ENCODE results near the gene CCDC157.

The CCDC157 gene

DNA sequence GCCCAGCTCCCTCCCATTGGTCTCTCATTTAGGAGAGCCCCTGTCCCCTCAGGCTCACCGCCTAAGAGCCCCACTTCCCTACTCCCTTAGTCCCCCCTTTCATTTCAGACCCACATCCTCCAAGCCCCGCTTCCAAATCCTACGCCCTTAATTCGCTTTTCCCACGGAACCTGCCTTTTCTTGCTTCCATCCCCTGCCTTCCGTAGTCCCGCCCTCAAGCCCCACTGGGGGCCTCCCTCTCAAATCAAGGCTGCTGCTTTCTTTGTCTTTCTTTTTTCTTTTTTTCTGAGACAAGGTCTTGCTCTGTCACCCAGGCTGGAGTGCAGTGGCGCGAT lies 396 bp downstream of the CCDC157 start:
- Histone ChIP-seq H3K27ac (peak overlapping the region; percentile 88 to 96 (median 91); a peak in 21 of 22 replicates), H3K4me3 (peak overlapping the region; percentile 82 to 99 (median 92)), H3K9me3 (replicated peaks in 1 of 11) (no peaks in the 10 kb centered on the region), H3K4me2 (peak overlapping the region; percentile 85 to 97 (median 92)), H3K36me3 (peaks cover 18 to 27% (median 22%) of the 10 kb centered on the region in 11 experiments), H4K20me1 (peaks cover 31 to 41% (median 38%) of the 10 kb centered on the region in 11 experiments), H3K9ac (peak overlapping the region; percentile 92 to 98 (median 93)), H3K27me3 (peaks cover 0 to 15% (median 10%) of the 10 kb centered on the region in 11 experiments; a peak in 12 of 22 replicates), H3K4me1 (peaks cover 30 to 51% (median 33%) of the 10 kb centered on the region in 10 experiments)
- TF ChIP-seq Cebpa-rat (IDR thresholded peaks at IDR 0.05), result no peak

DNA sequence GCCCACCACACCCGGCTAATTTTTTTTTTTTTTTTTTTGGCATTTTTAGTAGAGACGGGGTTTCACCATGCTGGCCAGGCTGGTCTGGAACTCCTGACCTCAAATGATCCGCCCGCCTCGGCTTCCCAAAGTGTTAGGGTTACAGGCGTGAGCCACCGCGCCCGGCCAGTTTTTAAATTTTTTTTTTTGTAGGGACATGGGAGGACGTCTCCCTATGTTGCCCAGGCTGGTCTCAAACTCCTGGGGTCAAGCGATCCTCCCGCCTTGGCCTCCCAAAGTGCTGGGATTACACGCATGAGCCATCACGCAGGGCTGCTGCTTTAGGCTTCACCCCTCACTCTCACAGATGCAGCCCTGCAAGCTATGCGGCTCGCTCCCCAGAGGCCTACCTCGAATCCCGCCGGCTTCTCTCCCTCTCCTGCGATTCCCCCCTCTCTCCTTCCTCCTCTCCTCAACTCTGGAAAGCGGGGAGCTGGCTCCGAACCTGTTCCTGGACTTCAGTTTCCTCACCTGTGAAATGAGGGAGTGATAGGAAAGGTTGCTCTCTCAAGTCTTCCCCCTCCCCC lies 926 bp downstream of the CCDC157 start:
- peaks cover 25 to 36% (median 33%) of the 10 kb centered on the region in 11 experiments; a peak in 21 of 22 replicates for H4K20me1 ChIP-seq
- no peaks in the 10 kb centered on the region for H3K9me3 ChIP-seq (replicated peaks in 1 of 11)
- H3K27me3 ChIP-seq, result peaks cover 0 to 15% (median 10%) of the 10 kb centered on the region in 11 experiments; a peak in 12 of 22 replicates
- peaks cover 30 to 56% (median 38%) of the 10 kb centered on the region in 10 experiments for H3K4me1 ChIP-seq
- peak overlapping the region; percentile 85 to 97 (median 92) for H3K4me2 ChIP-seq
- H3K9ac ChIP-seq, result peak overlapping the region in 6 of 11 experiments; percentile 92 to 98 (median 94); a peak in 10 of 22 replicates
- peak overlapping the region in 9 of 10 experiments; percentile 82 to 99 (median 93); a peak in 15 of 20 replicates for H3K4me3 ChIP-seq
- peaks cover 12 to 22% (median 17%) of the 10 kb centered on the region in 11 experiments for H3K36me3 ChIP-seq
- TF ChIP-seq Cebpa-rat (IDR thresholded peaks at IDR 0.05), result no peak
- no peak overlapping the region for H3K27ac ChIP-seq

DNA sequence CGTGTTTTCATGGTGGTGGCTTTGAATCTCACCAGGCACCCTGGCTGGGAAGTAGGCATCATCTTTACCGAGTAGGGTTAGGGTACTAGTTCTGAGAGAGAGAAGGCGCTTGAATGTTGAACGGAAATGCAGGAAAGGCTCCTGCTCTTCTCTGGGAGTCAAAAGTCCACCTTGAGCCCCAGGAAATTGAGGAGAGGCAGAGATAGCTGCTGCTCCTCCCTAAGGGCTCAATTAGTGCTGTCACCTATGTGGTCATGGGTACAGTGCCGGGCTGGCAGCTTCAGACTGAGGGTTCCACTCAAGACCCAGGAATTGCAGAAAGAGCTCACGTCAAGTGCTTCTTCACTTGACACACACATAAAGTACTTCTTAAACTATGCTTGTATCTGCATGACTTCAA lies 1.7 kb downstream of the CCDC157 start:
- Histone ChIP-seq H3K4me3 (no peak overlapping the region), H3K27me3 (peaks cover 0 to 15% (median 10%) of the 10 kb centered on the region in 11 experiments; a peak in 12 of 22 replicates), H3K36me3 (peaks cover 7 to 14% (median 12%) of the 10 kb centered on the region in 11 experiments; a peak in 19 of 22 replicates), H4K20me1 (peaks cover 20 to 29% (median 27%) of the 10 kb centered on the region in 11 experiments; a peak in 21 of 22 replicates), H3K9me3 (replicated peaks in 1 of 11) (no peaks in the 10 kb centered on the region), H3K4me2 (no peak overlapping the region), H3K27ac (no peak overlapping the region), H3K9ac (no peak overlapping the region), H3K4me1 (peaks cover 30 to 59% (median 43%) of the 10 kb centered on the region in 10 experiments)
- no peak for TF ChIP-seq Cebpa-rat (IDR thresholded peaks at IDR 0.05)

DNA sequence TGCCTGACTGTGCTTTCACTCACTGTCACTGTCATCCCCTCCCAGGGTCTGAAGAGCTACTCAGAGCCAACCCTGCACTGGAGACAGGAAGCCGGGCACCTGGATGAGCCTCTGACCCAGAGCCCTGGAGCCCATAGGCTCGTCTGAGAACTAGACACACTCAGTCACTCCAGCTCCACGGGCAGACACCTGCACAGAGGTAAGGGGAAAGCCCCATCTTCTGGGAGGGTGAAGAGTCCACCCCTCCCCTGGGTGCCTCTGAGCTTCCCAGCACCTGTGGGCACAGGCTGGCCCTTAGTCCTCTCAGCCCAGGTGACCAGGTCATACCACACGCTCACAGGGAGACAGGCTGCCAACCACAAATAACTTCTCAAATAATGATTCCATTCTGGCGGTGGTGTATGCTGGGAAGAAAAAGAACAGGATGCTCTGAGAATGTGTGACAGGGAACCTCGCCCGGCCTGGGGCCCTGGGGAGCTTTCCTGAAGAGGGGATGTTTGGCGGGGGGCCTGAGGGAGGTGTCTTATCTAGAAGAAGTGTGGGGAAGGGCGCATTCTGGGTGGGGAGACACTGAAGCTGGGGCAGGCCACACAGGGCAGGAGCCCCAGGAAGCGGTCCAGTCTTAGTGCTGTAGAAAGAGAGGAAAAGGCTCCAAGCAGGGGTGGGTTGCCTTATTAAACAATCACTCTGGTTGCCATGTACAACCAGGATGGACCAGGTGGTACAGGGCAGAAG lies 5.3 kb downstream of the CCDC157 start:
- H3K27ac ChIP-seq, result no peak overlapping the region
- no peak overlapping the region for H3K4me3 ChIP-seq
- H3K36me3 ChIP-seq, result peaks cover 0 to 5% (median 0%) of the 10 kb centered on the region in 11 experiments; a peak in 1 of 22 replicates
- no peaks in the 10 kb centered on the region for H3K9me3 ChIP-seq (replicated peaks in 1 of 11)
- peak overlapping the region in 8 of 11 experiments; percentile 32 to 73 (median 59); a peak in 16 of 22 replicates for H3K4me2 ChIP-seq
- peaks cover 8 to 53% (median 36%) of the 10 kb centered on the region in 10 experiments; a peak in 17 of 20 replicates for H3K4me1 ChIP-seq
- no peaks in the 10 kb centered on the region for H4K20me1 ChIP-seq
- peak overlapping the region in 2 of 11 experiments; percentile 3 to 21; a peak in 1 of 22 replicates for H3K9ac ChIP-seq
- no peak for TF ChIP-seq Cebpa-rat (IDR thresholded peaks at IDR 0.05)
- H3K27me3 ChIP-seq, result peaks cover 0 to 14% (median 10%) of the 10 kb centered on the region in 11 experiments; a peak in 12 of 22 replicates

DNA sequence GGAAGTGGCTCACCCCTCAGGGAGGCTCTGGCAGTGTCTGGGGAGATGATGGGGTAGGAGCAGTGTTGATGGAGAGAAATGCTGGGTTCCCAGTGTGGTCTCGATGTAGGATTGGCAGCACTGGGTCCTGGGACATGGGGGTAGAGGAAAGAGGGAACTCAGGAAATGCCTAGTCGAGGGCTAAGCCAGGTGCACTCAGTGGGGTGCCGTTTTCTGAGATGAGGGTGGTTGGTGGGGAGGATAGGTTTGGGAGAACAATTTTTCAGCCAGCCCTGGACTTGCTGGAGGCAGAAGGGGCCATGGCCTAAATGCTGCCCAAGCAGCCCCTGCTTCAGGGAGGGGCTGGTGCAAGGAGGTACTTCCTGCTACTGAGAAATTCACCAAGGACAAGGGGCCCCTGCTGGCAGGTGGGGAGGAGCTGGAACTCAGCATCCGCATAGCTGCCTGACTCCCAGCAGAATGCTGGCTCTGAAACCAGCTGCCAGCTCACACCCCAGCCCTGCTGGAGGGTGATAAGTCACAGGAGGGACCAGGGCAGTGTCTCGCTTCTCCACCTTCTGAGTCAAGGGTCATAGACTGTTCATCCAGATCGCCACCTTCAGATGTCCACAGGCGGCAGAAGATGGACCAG lies 6.0 kb downstream of the CCDC157 start:
- no peak for TF ChIP-seq Cebpa-rat (IDR thresholded peaks at IDR 0.05)
- no peaks in the 10 kb centered on the region for H4K20me1 ChIP-seq
- H3K9ac ChIP-seq, result peak overlapping the region in 1 of 11 experiments; percentile 20; a peak in 1 of 22 replicates
- H3K36me3 ChIP-seq, result peaks cover 0 to 5% (median 0%) of the 10 kb centered on the region in 11 experiments; a peak in 1 of 22 replicates
- H3K27ac ChIP-seq, result no peak overlapping the region
- peaks cover 2 to 47% (median 30%) of the 10 kb centered on the region in 10 experiments; a peak in 17 of 20 replicates for H3K4me1 ChIP-seq
- no peaks in the 10 kb centered on the region for H3K9me3 ChIP-seq (replicated peaks in 1 of 11)
- H3K4me3 ChIP-seq, result no peak overlapping the region
- H3K27me3 ChIP-seq, result peaks cover 0 to 11% (median 7%) of the 10 kb centered on the region in 11 experiments; a peak in 12 of 22 replicates
- peak overlapping the region in 8 of 11 experiments; percentile 32 to 73 (median 59); a peak in 16 of 22 replicates for H3K4me2 ChIP-seq

DNA sequence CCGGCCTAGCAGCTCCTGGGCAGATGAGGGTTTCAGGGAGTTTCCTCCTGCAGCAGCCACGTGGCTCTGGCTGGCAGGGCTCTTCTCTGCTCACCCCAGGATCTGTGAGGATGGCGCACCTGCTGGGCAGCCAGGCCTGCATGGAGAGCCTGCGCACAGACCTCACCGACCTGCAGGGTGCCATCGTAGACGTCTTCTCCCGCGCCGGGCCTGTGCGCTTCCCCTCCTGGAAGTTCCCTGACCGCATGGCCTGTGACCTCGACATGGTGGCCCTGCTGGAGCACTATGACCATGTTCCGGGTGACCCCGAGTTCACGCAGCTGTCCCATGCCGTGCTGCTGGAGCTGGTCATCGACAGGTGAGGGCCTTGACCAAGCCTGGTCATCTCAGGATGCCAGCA lies 9.1 kb downstream of the CCDC157 start:
- Histone ChIP-seq H3K36me3 (peaks cover 0 to 5% (median 0%) of the 10 kb centered on the region in 11 experiments; a peak in 1 of 22 replicates), H3K4me2 (peak overlapping the region in 9 of 11 experiments; percentile 12 to 73 (median 63); a peak in 17 of 22 replicates), H3K27me3 (no peaks in the 10 kb centered on the region), H3K9ac (no peak overlapping the region; a peak in 1 of 22 replicates), H3K4me1 (peaks cover 9 to 70% (median 54%) of the 10 kb centered on the region in 10 experiments; a peak in 18 of 20 replicates), H3K9me3 (replicated peaks in 1 of 11) (no peaks in the 10 kb centered on the region), H4K20me1 (no peaks in the 10 kb centered on the region), H3K4me3 (no peak overlapping the region), H3K27ac (peak overlapping the region in 1 of 11 experiments; percentile 15; a peak in 1 of 22 replicates)
- no peak for TF ChIP-seq Cebpa-rat (IDR thresholded peaks at IDR 0.05)

DNA sequence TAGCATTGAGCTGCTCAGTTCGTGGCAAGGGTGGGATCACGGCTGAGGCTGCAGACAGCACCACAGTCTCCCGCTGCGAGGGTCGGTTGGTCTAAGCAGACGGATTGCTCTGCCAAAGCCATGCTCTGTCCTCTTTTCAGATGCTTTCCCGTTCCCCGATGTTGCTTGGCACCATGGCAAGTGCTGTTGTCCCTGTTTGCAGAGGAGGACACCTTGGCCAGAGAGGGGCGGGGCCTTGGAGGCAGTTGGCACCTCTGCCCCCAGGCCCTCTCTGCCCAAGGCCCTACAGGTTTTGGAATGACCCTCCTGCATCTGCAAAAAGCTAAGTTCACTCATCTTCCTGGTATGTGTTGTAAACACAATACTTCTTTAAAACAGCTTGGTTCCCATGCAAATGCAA lies 11.6 kb downstream of the CCDC157 start:
- Histone ChIP-seq H3K36me3 (peaks cover 0 to 5% (median 0%) of the 10 kb centered on the region in 11 experiments; a peak in 1 of 22 replicates), H3K4me1 (peaks cover 21 to 63% (median 55%) of the 10 kb centered on the region in 10 experiments), H3K9me3 (replicated peaks in 1 of 11) (no peaks in the 10 kb centered on the region), H4K20me1 (no peaks in the 10 kb centered on the region), H3K27me3 (no peaks in the 10 kb centered on the region), H3K9ac (peak overlapping the region in 3 of 11 experiments; percentile 26 to 34 (median 31); a peak in 3 of 22 replicates), H3K4me3 (no peak overlapping the region), H3K4me2 (peak overlapping the region in 8 of 11 experiments; percentile 10 to 59 (median 49); a peak in 12 of 22 replicates), H3K27ac (no peak overlapping the region)
- TF ChIP-seq Cebpa-rat (IDR thresholded peaks at IDR 0.05), result no peak

DNA sequence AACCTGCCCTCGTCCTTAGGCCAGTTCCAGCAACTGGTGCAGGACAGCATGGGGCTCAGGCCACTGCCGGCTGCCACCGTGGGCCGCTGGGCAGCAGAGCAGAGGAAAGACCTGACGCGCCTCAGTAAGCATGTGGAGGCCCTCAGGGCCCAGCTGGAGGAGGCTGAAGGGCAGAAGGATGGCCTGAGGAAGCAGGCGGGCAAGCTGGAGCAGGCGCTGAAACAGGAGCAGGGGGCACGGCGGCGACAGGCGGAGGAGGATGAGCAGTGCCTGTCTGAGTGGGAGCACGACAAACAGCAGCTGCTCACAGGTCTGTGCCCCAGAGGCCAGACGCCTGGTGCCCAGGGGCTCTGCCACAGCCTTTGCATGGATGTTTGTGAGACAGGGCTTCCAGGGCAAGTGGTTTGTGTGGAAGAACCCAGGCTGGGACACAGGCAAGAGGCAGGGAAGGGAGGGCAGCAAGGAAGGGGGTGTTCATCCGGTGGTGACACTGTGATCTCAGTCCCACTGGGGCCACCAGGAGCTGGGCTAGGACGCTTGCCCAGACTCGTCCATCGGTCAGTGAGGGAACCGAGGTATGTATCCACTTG lies 13.9 kb downstream of the CCDC157 start:
- Histone ChIP-seq H3K9me3 (replicated peaks in 1 of 11) (no peaks in the 10 kb centered on the region), H3K27ac (no peak overlapping the region; a peak in 1 of 22 replicates), H3K4me2 (peak overlapping the region in 9 of 11 experiments; percentile 23 to 59 (median 45); a peak in 18 of 22 replicates), H4K20me1 (no peaks in the 10 kb centered on the region), H3K4me3 (no peak overlapping the region), H3K4me1 (peaks cover 24 to 59% (median 52%) of the 10 kb centered on the region in 10 experiments), H3K9ac (peak overlapping the region in 3 of 11 experiments; percentile 18 to 54 (median 27); a peak in 3 of 22 replicates), H3K36me3 (peaks cover 0 to 5% (median 0%) of the 10 kb centered on the region in 11 experiments; a peak in 1 of 22 replicates), H3K27me3 (no peaks in the 10 kb centered on the region)
- TF ChIP-seq Cebpa-rat (IDR thresholded peaks at IDR 0.05), result no peak

Data from BLaER1 treated with 17β-estradiol and CSF1 and Interleukin-3, amounts not matched to agents 10 nM and 100 nM (cell line).